WERI-Rb-1 (cell line): ENCODE measurements around the gene ZBBX.

Source experiments
- DNase-seq: peaks from one replicate; pipeline ENCODE4 v3.0.0-alpha.2; 2020
- H3K27ac ChIP-seq: fragments of 250-450 bp; sonication (Bioruptor Pico); 2 replicates; pipeline ENCODE4 v1.5.1; 2020; ENCODE audit warnings: mild to moderate bottlenecking, moderate library complexity
- H3K27me3 ChIP-seq: fragments of 250-450 bp; sonication (Bioruptor Pico); 2 replicates; pipeline ENCODE4 v1.5.1; 2021; ENCODE audit warnings: mild to moderate bottlenecking, low read depth, moderate library complexity; ENCODE audit not compliant: insufficient read depth, severe bottlenecking
- H3K36me3 ChIP-seq: fragments of 250-450 bp; sonication (Bioruptor Pico); 2 replicates; pipeline ENCODE4 v1.5.1; 2020; ENCODE audit warnings: mild to moderate bottlenecking, moderate library complexity
- H3K4me3 ChIP-seq: 2 replicates; pipeline ENCODE4 v1.5.1; 2011; ENCODE audit warnings: low read depth, mild to moderate bottlenecking, control low read depth, low read length
- H3K9me3 ChIP-seq: fragments of 250-450 bp; sonication (Bioruptor Pico); 2 replicates; pipeline ENCODE4 v1.5.1; 2021; ENCODE audit warnings: mild to moderate bottlenecking, moderate library complexity; ENCODE audit not compliant: severe bottlenecking
- CTCF ChIP-seq: IDR thresholded peaks from 2 replicates; pipeline ENCODE4 v1.5.1; 2011; ENCODE audit warnings: low read depth, mild to moderate bottlenecking, control low read depth, inconsistent platforms, low read length

The ZBBX gene

GRCh38 chr3:167241048-167241845 lies 138.8 kb downstream of the ZBBX start:
- Histone ChIP-seq H3K36me3 (no peaks in the 10 kb centered on the region), H3K27me3 (no peaks in the 10 kb centered on the region), H3K27ac (no peak overlapping the region), H3K9me3 (no peaks in the 10 kb centered on the region), H3K4me3 (no peak overlapping the region)
- DNase-seq, result no peak
- TF ChIP-seq CTCF, result no peak

GRCh38 chr3:167228135-167228534 lies 152.0 kb downstream of the ZBBX start:
- Histone ChIP-seq H3K9me3 (no peaks in the 10 kb centered on the region), H3K4me3 (no peak overlapping the region), H3K27me3 (no peaks in the 10 kb centered on the region), H3K36me3 (no peaks in the 10 kb centered on the region), H3K27ac (no peak overlapping the region)
- no peak for DNase-seq
- TF ChIP-seq CTCF, result no peak

GRCh38 chr3:167225821-167226220 lies 154.3 kb downstream of the ZBBX start:
- H3K27ac ChIP-seq, result no peak overlapping the region
- no peak overlapping the region for H3K4me3 ChIP-seq
- no peaks in the 10 kb centered on the region for H3K27me3 ChIP-seq
- no peak for TF ChIP-seq CTCF
- no peaks in the 10 kb centered on the region for H3K36me3 ChIP-seq
- no peaks in the 10 kb centered on the region for H3K9me3 ChIP-seq
- DNase-seq, result no peak

- H3K36me3 ChIP-seq, result no peaks in the 10 kb centered on the region
- H3K9me3 ChIP-seq, result no peaks in the 10 kb centered on the region
- H3K27ac ChIP-seq, result no peak overlapping the region
- TF ChIP-seq CTCF, result peak; percentile 42; the same call in 1 of the 2 replicates
- H3K4me3 ChIP-seq, result no peak overlapping the region
- no peak for DNase-seq
- H3K27me3 ChIP-seq, result no peaks in the 10 kb centered on the region
Measured at GRCh38 chr3:167209011-167209410, 171.1 kb downstream of the ZBBX start.

- Histone ChIP-seq H3K27me3 (no peaks in the 10 kb centered on the region), H3K4me3 (no peak overlapping the region), H3K27ac (no peak overlapping the region), H3K9me3 (no peaks in the 10 kb centered on the region), H3K36me3 (no peaks in the 10 kb centered on the region)
- TF ChIP-seq CTCF, result no peak
- no peak for DNase-seq
Measured at GRCh38 chr3:167203062-167203461, 177.0 kb downstream of the ZBBX start.
